GM12875 (cell line): ENCODE data around the gene NBEA.
"Not testable (repeated sequence)": the region's sequence is repeated elsewhere in the genome, so short reads cannot be mapped to it uniquely, and the experiment has no call there.

ENCODE experiments used
- H3K4me3 ChIP-seq: one replicate; pipeline ENCODE4 v1.5.1; 2011; ENCODE audit warnings: low read depth, low read length, control low read depth
- TF ChIP-seq, protein P1 (sequence below): IDR thresholded peaks from 2 replicates; pipeline ENCODE4 v1.5.1; 2011; ENCODE audit warnings: low read depth, mild to moderate bottlenecking, control low read depth, inconsistent platforms, low read length, moderate library complexity, borderline replicate concordance; ENCODE audit not compliant: insufficient read depth

The NBEA gene

DNA sequence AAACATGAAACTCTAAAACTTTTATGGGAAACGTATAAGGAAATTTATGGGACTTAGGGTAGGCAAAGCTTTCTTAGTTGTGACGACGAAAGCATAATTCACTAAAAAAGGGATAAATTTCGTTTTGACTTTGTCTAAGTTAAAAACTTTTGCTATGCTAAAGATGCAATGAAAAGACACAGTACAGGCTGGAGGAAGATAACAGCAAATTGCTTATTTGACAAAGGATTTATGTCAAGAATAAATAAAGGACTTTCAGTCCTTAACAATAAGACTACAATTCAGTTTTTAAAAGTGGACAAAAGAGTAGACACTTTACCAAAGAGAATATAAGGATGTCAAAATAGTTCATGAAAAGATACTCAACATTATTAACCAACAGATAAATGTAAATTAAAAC, 150.2 kb downstream of the NBEA start:
- TF ChIP-seq, protein P1, sequence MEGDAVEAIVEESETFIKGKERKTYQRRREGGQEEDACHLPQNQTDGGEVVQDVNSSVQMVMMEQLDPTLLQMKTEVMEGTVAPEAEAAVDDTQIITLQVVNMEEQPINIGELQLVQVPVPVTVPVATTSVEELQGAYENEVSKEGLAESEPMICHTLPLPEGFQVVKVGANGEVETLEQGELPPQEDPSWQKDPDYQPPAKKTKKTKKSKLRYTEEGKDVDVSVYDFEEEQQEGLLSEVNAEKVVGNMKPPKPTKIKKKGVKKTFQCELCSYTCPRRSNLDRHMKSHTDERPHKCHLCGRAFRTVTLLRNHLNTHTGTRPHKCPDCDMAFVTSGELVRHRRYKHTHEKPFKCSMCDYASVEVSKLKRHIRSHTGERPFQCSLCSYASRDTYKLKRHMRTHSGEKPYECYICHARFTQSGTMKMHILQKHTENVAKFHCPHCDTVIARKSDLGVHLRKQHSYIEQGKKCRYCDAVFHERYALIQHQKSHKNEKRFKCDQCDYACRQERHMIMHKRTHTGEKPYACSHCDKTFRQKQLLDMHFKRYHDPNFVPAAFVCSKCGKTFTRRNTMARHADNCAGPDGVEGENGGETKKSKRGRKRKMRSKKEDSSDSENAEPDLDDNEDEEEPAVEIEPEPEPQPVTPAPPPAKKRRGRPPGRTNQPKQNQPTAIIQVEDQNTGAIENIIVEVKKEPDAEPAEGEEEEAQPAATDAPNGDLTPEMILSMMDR, result no peak
- H3K4me3 ChIP-seq, result no peak overlapping the region

DNA sequence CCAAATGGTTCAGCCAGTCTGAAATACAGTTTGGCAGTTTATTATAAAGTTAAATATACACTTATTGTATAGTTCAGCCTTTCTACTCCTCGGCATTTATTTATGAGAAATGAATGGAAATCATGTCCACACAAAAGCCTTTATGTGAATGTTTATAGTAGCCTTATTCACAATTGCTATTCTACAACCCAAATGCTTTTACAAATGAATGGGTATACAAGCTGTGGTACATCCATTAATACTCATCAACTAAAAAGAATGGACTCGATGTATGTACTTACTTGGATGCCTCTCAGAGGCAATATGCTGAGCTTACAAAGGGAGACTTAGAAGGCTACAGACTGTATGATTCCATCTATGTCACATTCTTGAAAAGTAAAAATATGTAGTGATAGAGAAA, 150.7 kb downstream of the NBEA start:
- TF ChIP-seq, protein P1, result no peak
- no peak overlapping the region for H3K4me3 ChIP-seq

DNA sequence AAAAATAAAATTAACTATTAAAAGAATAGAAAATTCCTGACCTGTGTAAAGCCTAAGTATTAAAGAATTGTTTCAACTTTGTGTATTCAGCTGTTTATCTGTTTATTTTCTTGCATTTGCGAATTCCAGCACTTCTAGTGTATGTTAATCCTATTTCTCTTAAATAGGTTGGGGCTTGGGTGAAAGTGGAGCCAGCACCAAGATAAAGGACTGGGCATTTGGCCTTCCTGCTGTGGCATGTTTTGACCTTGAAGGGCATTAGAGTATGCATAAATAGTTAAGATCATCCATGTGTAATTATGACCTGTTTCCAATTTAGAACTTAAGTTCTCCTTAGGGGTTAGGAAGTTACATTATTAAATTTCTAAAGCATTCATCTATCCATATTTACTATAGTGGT, 151.3 kb downstream of the NBEA start:
- no peak overlapping the region for H3K4me3 ChIP-seq
- TF ChIP-seq, protein P1, result no peak

DNA sequence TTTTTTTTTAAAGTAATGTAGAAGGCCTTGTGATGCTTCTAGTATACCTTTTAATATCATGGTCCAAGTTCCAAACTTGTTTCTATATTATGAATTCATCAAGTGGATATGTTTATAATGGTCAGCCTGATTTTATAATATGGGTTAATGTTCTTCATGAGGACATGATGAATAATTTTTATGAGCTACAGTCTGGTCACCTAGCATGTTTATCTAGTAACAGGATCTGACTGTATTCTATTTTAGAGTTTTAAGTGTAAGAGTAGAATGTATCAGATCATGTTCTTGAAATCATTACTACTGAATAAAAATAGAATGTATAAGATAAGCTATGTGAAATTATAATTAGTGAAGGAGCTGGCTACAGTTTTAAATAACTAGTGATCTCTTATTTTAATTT, 164.7 kb downstream of the NBEA start:
- H3K4me3 ChIP-seq, result not testable (repeated sequence)

DNA sequence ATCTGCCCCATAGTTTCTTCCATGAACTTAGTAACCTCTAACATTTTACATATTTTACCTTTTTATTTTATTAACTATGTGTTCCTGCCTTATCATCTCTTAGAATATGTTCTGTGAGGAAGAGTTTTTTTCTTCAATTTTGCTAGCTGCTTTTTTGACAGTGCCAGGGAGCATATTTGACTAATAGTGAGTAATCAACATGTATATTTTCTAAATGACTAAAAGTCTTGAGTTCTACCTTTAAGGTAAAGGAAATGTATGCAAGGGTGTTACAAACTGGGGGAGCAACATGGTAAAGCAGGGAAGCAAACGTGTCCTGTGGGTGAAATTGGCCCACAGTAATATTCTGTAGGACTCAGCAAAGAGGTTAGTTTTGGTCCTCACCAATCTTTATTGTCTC, 165.5 kb downstream of the NBEA start:
- TF ChIP-seq, protein P1, result no peak
- no peak overlapping the region for H3K4me3 ChIP-seq

DNA sequence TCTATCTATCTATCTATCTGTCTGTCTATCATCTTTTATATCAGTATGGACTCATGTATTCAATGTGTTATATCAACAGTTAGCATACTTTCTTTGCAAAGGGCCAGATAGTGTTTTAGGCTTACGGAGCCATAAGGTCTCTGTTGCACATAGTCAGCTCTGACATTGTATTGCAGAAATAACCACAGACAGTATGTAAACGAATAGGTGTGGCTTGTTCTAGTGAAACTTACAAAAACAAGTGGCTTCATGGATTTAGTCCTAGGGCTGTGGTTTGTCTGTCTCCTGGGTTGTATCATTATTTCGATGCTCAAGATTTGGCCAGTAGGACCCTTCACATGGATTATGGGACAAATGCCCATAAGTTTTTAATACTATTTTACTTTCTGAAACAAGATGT, 171.5 kb downstream of the NBEA start:
- H3K4me3 ChIP-seq, result not testable (repeated sequence)

DNA sequence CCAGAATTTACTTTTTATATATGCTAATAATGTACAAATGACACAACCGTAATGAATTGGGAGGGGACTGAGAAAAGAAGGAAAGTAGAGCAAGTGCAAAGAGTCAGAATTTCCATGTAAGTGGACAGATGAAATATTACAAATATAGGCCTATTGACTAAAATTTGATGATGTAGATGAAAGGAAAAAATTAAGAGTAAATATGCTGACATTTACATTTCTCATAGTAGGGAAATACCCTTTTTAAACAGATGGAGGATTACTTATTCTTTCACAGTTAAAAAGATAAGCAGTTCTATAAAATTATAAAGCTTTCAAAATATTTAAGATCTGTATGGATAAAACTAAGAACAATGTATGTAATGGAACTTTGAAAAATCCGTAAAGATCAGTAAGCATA, 185.4 kb downstream of the NBEA start:
- TF ChIP-seq, protein P1, result no peak
- H3K4me3 ChIP-seq, result no peak overlapping the region

DNA sequence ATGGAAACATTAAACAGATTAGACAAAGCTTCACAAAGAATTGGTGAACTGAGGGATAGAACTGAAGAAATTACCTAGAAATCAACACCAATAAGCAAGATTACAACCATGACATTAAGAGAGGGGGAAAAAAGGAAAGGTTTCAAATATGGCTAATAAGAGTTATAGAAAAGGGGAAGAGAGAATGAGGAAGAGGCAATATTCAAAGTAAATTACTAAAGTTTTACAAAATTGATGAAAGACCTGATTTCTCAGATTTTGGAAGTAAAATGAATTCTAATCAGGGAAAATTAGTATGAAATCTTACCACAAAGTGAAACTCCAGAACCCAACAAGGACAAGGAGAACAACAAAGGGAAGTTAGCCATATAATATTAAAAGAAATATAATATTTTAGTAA, 187.4 kb downstream of the NBEA start:
- TF ChIP-seq, protein P1, result no peak
- no peak overlapping the region for H3K4me3 ChIP-seq
